ENCODE measurements around the gene FPR3. TPM values are rescaled to one million over a fixed set of nuclear protein-coding genes. Genes with fewer than 3 reads are reported as not detected.

FPR3 gene
- not detected in 2 replicates for total RNA-seq (2021)
- long read RNA-seq: 0 reads

GRCh38 chr19:51794885-51795490, at the start of gene FPR3:
Gene FPR3, plus strand, starts transcription at chr19:51795157. Its CDS starts 28,592 bp downstream, at chr19:51823749.
- Histone ChIP-seq H2BK5ac (ENCODE audit: insufficient read length, low read length) (no peak within 1 kb of the TSS), H3K23me2 (ENCODE audit: insufficient read length, low read depth, low read length, poor library complexity, severe bottlenecking) (no peaks in the 10 kb centered on the region), H3K79me2 (ENCODE audit: insufficient read depth, low read length) (no peaks in the 10 kb centered on the region), H2BK120ac (ENCODE audit: low read depth, low read length, poor library complexity, severe bottlenecking) (no peak within 1 kb of the TSS), H2AFZ (ENCODE audit: low read length) (no peak within 1 kb of the TSS), H3K9ac (ENCODE audit: extremely low read depth, insufficient read length, low read length) (no peak within 1 kb of the TSS), H2BK12ac (ENCODE audit: insufficient read length, low read depth, low read length) (no peak within 1 kb of the TSS), H3K4me2 (ENCODE audit: insufficient read depth, insufficient read length, low read length) (no peak within 1 kb of the TSS), H3K4me1 (ENCODE audit: insufficient read depth, low read length) (no peaks in the 10 kb centered on the region), H2AK5ac (ENCODE audit: insufficient read length, low read length) (no peak within 1 kb of the TSS), H3K23ac (ENCODE audit: insufficient read length, low read depth, low read length) (no peak within 1 kb of the TSS), H3K14ac (ENCODE audit: insufficient read depth, low read length) (no peak within 1 kb of the TSS), H3K79me1 (ENCODE audit: insufficient read depth, low read depth, low read length, poor library complexity, severe bottlenecking) (no peaks in the 10 kb centered on the region), H3K4ac (ENCODE audit: low read depth, low read length) (no peak within 1 kb of the TSS), H3T11ph (ENCODE audit: low read length) (no peak within 1 kb of the TSS), H4K8ac (replicated peaks; ENCODE audit: insufficient read length, low read depth, low read length) (no peak within 1 kb of the TSS), H3K27ac (ENCODE audit: insufficient read length, low read depth, low read length) (no peak within 1 kb of the TSS), H4K91ac (ENCODE audit: insufficient read length, low read depth, low read length) (no peak within 1 kb of the TSS), H3K56ac (ENCODE audit: insufficient read length, low read depth, low read length) (no peak within 1 kb of the TSS), H3K9me3 (ENCODE audit: control insufficient read depth, low read depth, low read length) (no peaks in the 10 kb centered on the region), H4K5ac (ENCODE audit: insufficient read length, low read depth, low read length) (no peak within 1 kb of the TSS), H3K18ac (ENCODE audit: insufficient read length, low read depth, low read length) (no peak within 1 kb of the TSS), H2BK20ac (ENCODE audit: low read depth, low read length, poor library complexity, severe bottlenecking) (no peak within 1 kb of the TSS), H2BK15ac (ENCODE audit: low read depth, low read length) (no peak within 1 kb of the TSS), H3K27me3 (ENCODE audit: insufficient read depth, low read length) (no peaks in the 10 kb centered on the region), H4K20me1 (ENCODE audit: control insufficient read depth, insufficient read depth, insufficient read length) (no peaks in the 10 kb centered on the region)
- Mint-ChIP-seq H3K27me3 (ENCODE audit: low read depth) (peaks cover 10% of the 10 kb centered on the region), H3K9me3 (peaks cover 82 to 86% of the 10 kb centered on the region in 2 experiments), H3K27ac (no peak within 1 kb of the TSS), H3K4me3 (no peak within 1 kb of the TSS), H3K4me1 (no peaks in the 10 kb centered on the region), H3K36me3 (ENCODE audit: insufficient read depth in 1 of 3, low read depth in 3 of 3) (peaks cover 0 to 15% (median 6%) of the 10 kb centered on the region in 3 experiments; a peak in 3 of 7 replicates)
- no peak for TF ChIP-seq CTCF (conservative IDR thresholded peaks at IDR 0.05)
- DNase-seq: no peak
- WGBS (ENCODE audit: extremely low coverage, insufficient read length, low lambda C conversion rate): no CpG with 5 or more reads among the region's 2 CpGs

Measured in H9 (cell line).